ENCODE measurements around the gene FNDC5. TPM values are rescaled to one million over a fixed set of nuclear protein-coding genes. Genes with fewer than 3 reads are reported as not detected.

FNDC5 gene
- total and polyA plus RNA-seq, 2 donors from 2014 or later, result 0.35 to 4.2 TPM

GRCh38 chr1:32859915-32860314 is 10.8 kb downstream of the FNDC5 start:
- intact Hi-C loops (cut with DNase I), result no loop called here
- no peak for TF ChIP-seq CTCF (IDR thresholded peaks at IDR 0.05; ENCODE audit: borderline replicate concordance, extremely low read depth, insufficient read depth)

GRCh38 chr1:32858791-32859190 is 11.9 kb downstream of the FNDC5 start:
- H3K27ac ChIP-seq (ENCODE audit: low read depth in 2 of 2, low read length in 2 of 2), result no peak overlapping the region
- DNase-seq (no peak), FAIRE-seq (no peak)
- intact Hi-C loops (cut with DNase I), result no loop called here
- H3K4me3 ChIP-seq (ENCODE audit: low read length in 3 of 3), result no peak overlapping the region
- H3K36me3 ChIP-seq (ENCODE audit: control insufficient read depth in 2 of 3, insufficient read depth in 3 of 3, low read length in 3 of 3), result peaks cover 2 to 26% (median 11%) of the 10 kb centered on the region in 3 donors
- H3K4me1 ChIP-seq (ENCODE audit: control insufficient read depth in 2 of 3, insufficient read depth in 2 of 3, low read depth in 1 of 3, low read length in 3 of 3), result no peaks in the 10 kb centered on the region
- TF ChIP-seq CTCF (IDR thresholded peaks at IDR 0.05; ENCODE audit: borderline replicate concordance, extremely low read depth, insufficient read depth), result no peak
- H3K9ac ChIP-seq (ENCODE audit: low read length in 3 of 3), result no peak overlapping the region
- no peaks in the 10 kb centered on the region for H3K9me3 ChIP-seq (ENCODE audit: control insufficient read depth in 2 of 3, insufficient read depth in 1 of 3, low read length in 3 of 3)
- H3K27me3 ChIP-seq (ENCODE audit: control insufficient read depth, insufficient read depth, low read length), result no peaks in the 10 kb centered on the region

More at GRCh38 chr1:32859915-32860314, 10.8 kb downstream of the FNDC5 start:
- H3K9ac ChIP-seq (ENCODE audit: low read length in 3 of 3), result no peak overlapping the region
- no peak overlapping the region for H3K27ac ChIP-seq (ENCODE audit: low read depth in 2 of 2, low read length in 2 of 2)
- DNase-seq (no peak), FAIRE-seq (no peak)
- H3K4me3 ChIP-seq (ENCODE audit: low read length in 3 of 3), result no peak overlapping the region
- peaks cover 0 to 19% (median 11%) of the 10 kb centered on the region in 3 donors for H3K36me3 ChIP-seq (ENCODE audit: control insufficient read depth in 2 of 3, insufficient read depth in 3 of 3, low read length in 3 of 3)
- no peaks in the 10 kb centered on the region for H3K9me3 ChIP-seq (ENCODE audit: control insufficient read depth in 2 of 3, insufficient read depth in 1 of 3, low read length in 3 of 3)
- no peaks in the 10 kb centered on the region for H3K27me3 ChIP-seq (ENCODE audit: control insufficient read depth, insufficient read depth, low read length)
- no peaks in the 10 kb centered on the region for H3K4me1 ChIP-seq (ENCODE audit: control insufficient read depth in 2 of 3, insufficient read depth in 2 of 3, low read depth in 1 of 3, low read length in 3 of 3)

GRCh38 chr1:32858136-32858535 is 12.6 kb downstream of the FNDC5 start:
- DNase-seq (no peak), FAIRE-seq (no peak)
- H3K9me3 ChIP-seq (ENCODE audit: control insufficient read depth in 2 of 3, insufficient read depth in 1 of 3, low read length in 3 of 3), result no peaks in the 10 kb centered on the region
- peaks cover 2 to 26% (median 11%) of the 10 kb centered on the region in 3 donors for H3K36me3 ChIP-seq (ENCODE audit: control insufficient read depth in 2 of 3, insufficient read depth in 3 of 3, low read length in 3 of 3)
- H3K27me3 ChIP-seq (ENCODE audit: control insufficient read depth, insufficient read depth, low read length), result no peaks in the 10 kb centered on the region
- no peak for TF ChIP-seq CTCF (IDR thresholded peaks at IDR 0.05; ENCODE audit: borderline replicate concordance, extremely low read depth, insufficient read depth)
- H3K4me1 ChIP-seq (ENCODE audit: control insufficient read depth in 2 of 3, insufficient read depth in 2 of 3, low read depth in 1 of 3, low read length in 3 of 3), result no peaks in the 10 kb centered on the region
- no peak overlapping the region for H3K27ac ChIP-seq (ENCODE audit: low read depth in 2 of 2, low read length in 2 of 2)
- H3K4me3 ChIP-seq (ENCODE audit: low read length in 3 of 3), result no peak overlapping the region
- intact Hi-C loops (cut with DNase I), result no loop called here
- H3K9ac ChIP-seq (ENCODE audit: low read length in 3 of 3), result no peak overlapping the region
